Measurements from ENCODE around the gene COPS6.

DNA sequence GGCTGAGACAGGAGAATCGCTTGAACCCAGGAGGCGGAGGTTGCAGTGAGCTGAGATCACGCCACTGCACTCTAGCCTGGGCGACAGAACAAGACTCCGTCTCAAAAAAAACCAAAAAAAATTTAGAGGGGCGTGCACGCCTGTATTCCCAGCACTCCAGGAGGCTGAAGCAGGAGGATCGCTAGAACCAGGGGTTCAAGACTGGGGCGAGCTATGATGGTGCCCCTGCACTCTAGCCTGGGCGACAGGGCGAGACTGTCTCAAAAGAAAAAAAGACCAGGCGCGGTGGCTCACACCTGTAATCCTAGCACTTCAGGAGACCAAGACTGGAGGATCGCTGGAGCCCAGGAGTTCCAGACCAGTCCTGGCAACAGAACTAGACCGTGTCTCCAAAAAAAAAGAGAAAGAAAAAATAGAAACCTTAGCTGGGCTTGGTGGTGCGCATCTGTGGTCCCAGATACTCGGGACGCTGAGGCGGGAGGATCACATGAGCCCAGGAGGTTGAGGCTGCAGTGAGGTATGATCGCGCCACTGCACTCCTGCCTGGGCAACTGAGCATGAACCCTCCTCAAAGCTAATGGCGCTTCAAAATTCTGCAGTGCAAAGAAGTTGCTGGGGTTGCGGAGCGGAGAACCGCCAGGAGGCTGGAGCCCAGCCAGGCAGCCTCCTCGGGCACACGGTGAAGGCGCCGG lies 37.6 kb downstream of the COPS6 start:
- TF ChIP-seq POLR2A (IDR thresholded peaks at IDR 0.05) = no peak
- peak in 1 of 7 experiments; percentile 22 for TF ChIP-seq CTCF (IDR thresholded peaks at IDR 0.05)
